ENCODE data around the gene BTBD9.

The BTBD9 gene

GRCh38 chr6:38554014-38554413, 85.7 kb downstream of the BTBD9 start:
- Mint-ChIP-seq H3K27ac (no peak overlapping the region), H3K4me3 (no peak overlapping the region), H3K4me1 (ENCODE audit: low read depth in 2 of 2) (peaks cover 0 to 13% of the 10 kb centered on the region in 2 donors), H3K9me3 (no peaks in the 10 kb centered on the region), H3K36me3 (ENCODE audit: insufficient read depth) (peaks cover 3% of the 10 kb centered on the region), H3K27me3 (no peaks in the 10 kb centered on the region)
- no peak for DNase-seq
- ATAC-seq (replicated peaks), result no peak

- peaks cover 0 to 4% of the 10 kb centered on the region in 2 donors for H3K4me1 Mint-ChIP-seq (ENCODE audit: low read depth in 2 of 2)
- peaks cover 3% of the 10 kb centered on the region for H3K36me3 Mint-ChIP-seq (ENCODE audit: insufficient read depth)
- DNase-seq, result no peak
- H3K9me3 Mint-ChIP-seq, result no peaks in the 10 kb centered on the region
- ATAC-seq (replicated peaks), result peak; percentile 42
- H3K27ac Mint-ChIP-seq, result no peak overlapping the region
- no peak overlapping the region for H3K4me3 Mint-ChIP-seq
- no peaks in the 10 kb centered on the region for H3K27me3 Mint-ChIP-seq
These were observed 87.6 kb downstream of the BTBD9 start for GRCh38 chr6:38552121-38552520.

GRCh38 chr6:38549795-38550194, 89.9 kb downstream of the BTBD9 start:
- H3K9me3 Mint-ChIP-seq, result no peaks in the 10 kb centered on the region
- H3K4me1 Mint-ChIP-seq (ENCODE audit: low read depth in 2 of 2), result peaks cover 0 to 4% of the 10 kb centered on the region in 2 donors
- no peak overlapping the region for H3K27ac Mint-ChIP-seq
- H3K27me3 Mint-ChIP-seq, result no peaks in the 10 kb centered on the region
- H3K36me3 Mint-ChIP-seq (ENCODE audit: insufficient read depth), result peaks cover 3% of the 10 kb centered on the region
- ATAC-seq (replicated peaks) (no peak), DNase-seq (no peak)
- H3K4me3 Mint-ChIP-seq, result no peak overlapping the region

GRCh38 chr6:38549180-38549579, 90.5 kb downstream of the BTBD9 start:
- no peak overlapping the region for H3K4me3 Mint-ChIP-seq

GRCh38 chr6:38543022-38543421, 96.7 kb downstream of the BTBD9 start:
- H3K4me3 Mint-ChIP-seq, result no peak overlapping the region
- no peak for ATAC-seq (replicated peaks)
- H3K36me3 Mint-ChIP-seq (ENCODE audit: insufficient read depth), result peaks cover 3% of the 10 kb centered on the region

More at GRCh38 chr6:38549180-38549579, 90.5 kb downstream of the BTBD9 start:
- Mint-ChIP-seq H3K27me3 (no peaks in the 10 kb centered on the region), H3K4me1 (ENCODE audit: low read depth in 2 of 2) (peaks cover 0 to 4% of the 10 kb centered on the region in 2 donors), H3K9me3 (no peaks in the 10 kb centered on the region), H3K27ac (no peak overlapping the region), H3K36me3 (ENCODE audit: insufficient read depth) (peaks cover 3% of the 10 kb centered on the region)
- ATAC-seq (replicated peaks), result no peak
- no peak for DNase-seq

GRCh38 chr6:38542031-38542430, 97.7 kb downstream of the BTBD9 start:
- Mint-ChIP-seq H3K27me3 (no peaks in the 10 kb centered on the region), H3K27ac (no peak overlapping the region), H3K4me1 (ENCODE audit: low read depth in 2 of 2) (no peaks in the 10 kb centered on the region), H3K9me3 (no peaks in the 10 kb centered on the region), H3K36me3 (ENCODE audit: insufficient read depth) (peaks cover 3% of the 10 kb centered on the region), H3K4me3 (no peak overlapping the region)
- no peak for DNase-seq
- no peak for ATAC-seq (replicated peaks)

More at GRCh38 chr6:38543022-38543421, 96.7 kb downstream of the BTBD9 start:
- DNase-seq, result no peak
- Mint-ChIP-seq H3K4me1 (ENCODE audit: low read depth in 2 of 2) (no peaks in the 10 kb centered on the region), H3K27me3 (no peaks in the 10 kb centered on the region), H3K9me3 (no peaks in the 10 kb centered on the region), H3K27ac (no peak overlapping the region)

GRCh38 chr6:38533064-38533463, 106.7 kb downstream of the BTBD9 start:
- H3K27me3 Mint-ChIP-seq, result no peaks in the 10 kb centered on the region
- peaks cover 22 to 47% of the 10 kb centered on the region in 2 donors for H3K4me1 Mint-ChIP-seq (ENCODE audit: low read depth in 2 of 2)
- no peaks in the 10 kb centered on the region for H3K36me3 Mint-ChIP-seq (ENCODE audit: insufficient read depth)
- H3K27ac Mint-ChIP-seq, result no peak overlapping the region
- no peak for DNase-seq
- H3K9me3 Mint-ChIP-seq, result no peaks in the 10 kb centered on the region
- no peak overlapping the region for H3K4me3 Mint-ChIP-seq
- ATAC-seq (replicated peaks), result no peak

GRCh38 chr6:38531134-38531533, 108.6 kb downstream of the BTBD9 start:
- Mint-ChIP-seq H3K36me3 (ENCODE audit: insufficient read depth) (no peaks in the 10 kb centered on the region), H3K27ac (no peak overlapping the region), H3K9me3 (no peaks in the 10 kb centered on the region), H3K4me1 (ENCODE audit: low read depth in 2 of 2) (peaks cover 19 to 40% of the 10 kb centered on the region in 2 donors), H3K4me3 (no peak overlapping the region), H3K27me3 (no peaks in the 10 kb centered on the region)
- DNase-seq (no peak), ATAC-seq (replicated peaks) (no peak)

- H3K27me3 Mint-ChIP-seq, result no peaks in the 10 kb centered on the region
- no peak for DNase-seq
- H3K36me3 Mint-ChIP-seq (ENCODE audit: insufficient read depth), result no peaks in the 10 kb centered on the region
- H3K9me3 Mint-ChIP-seq, result peaks cover 0 to 2% of the 10 kb centered on the region in 2 donors
- H3K4me3 Mint-ChIP-seq, result no peak overlapping the region
- no peak overlapping the region for H3K27ac Mint-ChIP-seq
- ATAC-seq (replicated peaks), result no peak
- H3K4me1 Mint-ChIP-seq (ENCODE audit: low read depth in 2 of 2), result peaks cover 10 to 22% of the 10 kb centered on the region in 2 donors
These were observed 111.3 kb downstream of the BTBD9 start for GRCh38 chr6:38528196-38528965.

- no peak for ATAC-seq (replicated peaks)
- DNase-seq, result no peak
- Mint-ChIP-seq H3K27me3 (no peaks in the 10 kb centered on the region), H3K9me3 (peaks cover 0 to 2% of the 10 kb centered on the region in 2 donors), H3K4me1 (ENCODE audit: low read depth in 2 of 2) (peaks cover 9 to 20% of the 10 kb centered on the region in 2 donors), H3K27ac (no peak overlapping the region), H3K4me3 (no peak overlapping the region), H3K36me3 (ENCODE audit: insufficient read depth) (no peaks in the 10 kb centered on the region)
These were observed 112.4 kb downstream of the BTBD9 start for GRCh38 chr6:38527371-38527770.

- Mint-ChIP-seq H3K27me3 (no peaks in the 10 kb centered on the region), H3K4me3 (no peak overlapping the region), H3K36me3 (ENCODE audit: insufficient read depth) (peaks cover 2% of the 10 kb centered on the region), H3K9me3 (peaks cover 0 to 2% of the 10 kb centered on the region in 2 donors), H3K27ac (no peak overlapping the region), H3K4me1 (ENCODE audit: low read depth in 2 of 2) (peaks cover 13 to 17% of the 10 kb centered on the region in 2 donors)
- DNase-seq (no peak), ATAC-seq (replicated peaks) (no peak)
These were observed 113.8 kb downstream of the BTBD9 start for GRCh38 chr6:38525888-38526287.

- H3K36me3 Mint-ChIP-seq (ENCODE audit: insufficient read depth), result peaks cover 2% of the 10 kb centered on the region
- H3K4me1 Mint-ChIP-seq (ENCODE audit: low read depth in 2 of 2), result peaks cover 13 to 15% of the 10 kb centered on the region in 2 donors
- ATAC-seq (replicated peaks) (no peak), DNase-seq (no peak)
- H3K9me3 Mint-ChIP-seq, result peaks cover 0 to 2% of the 10 kb centered on the region in 2 donors
- no peaks in the 10 kb centered on the region for H3K27me3 Mint-ChIP-seq
- no peak overlapping the region for H3K27ac Mint-ChIP-seq
- H3K4me3 Mint-ChIP-seq, result no peak overlapping the region
These were observed 115.1 kb downstream of the BTBD9 start for GRCh38 chr6:38524436-38525145.

GRCh38 chr6:38522322-38522721, 117.4 kb downstream of the BTBD9 start:
- Mint-ChIP-seq H3K27me3 (no peaks in the 10 kb centered on the region), H3K36me3 (ENCODE audit: insufficient read depth) (peaks cover 2% of the 10 kb centered on the region), H3K4me3 (no peak overlapping the region), H3K4me1 (ENCODE audit: low read depth in 2 of 2) (peaks cover 17 to 30% of the 10 kb centered on the region in 2 donors), H3K27ac (peak overlapping the region in 1 of 2 donors; percentile 2), H3K9me3 (peaks cover 0 to 2% of the 10 kb centered on the region in 2 donors)
- DNase-seq, result no peak
- ATAC-seq (replicated peaks), result no peak
